BJ (cell line): ENCODE measurements around the gene CNN1. TPM values are rescaled to one million over a fixed set of nuclear protein-coding genes. Genes with fewer than 3 reads are reported as not detected.

ENCODE experiments used
- CTCF ChIA-PET: fragments of 350-600 bp; formaldehyde crosslinking; extraction: SDS; loops from one replicate; lab custom pipeline; 2021; ENCODE audit warnings: antibody characterized with exemption, inconsistent platforms; lab: Yijun Ruan, JAX
- POLR2A ChIA-PET: fragments of 300-600 bp; sonication (Branson Sonifier 250); formaldehyde crosslinking; extraction: SDS; loops from one replicate; lab custom pipeline; 2021; ENCODE audit warnings: antibody characterized with exemption; lab: Charles Lee
- DNase-seq: peaks from one replicate; pipeline ENCODE4 v3.0.0-alpha.2; 2011; ENCODE audit warnings: low read depth
- H3K27me3 ChIP-seq: 2 replicates; pipeline ENCODE4 v1.6.0; 2011; ENCODE audit warnings: low read length; ENCODE audit not compliant: control insufficient read depth, insufficient read depth
- H3K36me3 ChIP-seq: 2 replicates; pipeline ENCODE4 v1.5.1; 2011; ENCODE audit warnings: low read length; ENCODE audit not compliant: control insufficient read depth, insufficient read depth
- H3K4me3 ChIP-seq: 2 replicates; pipeline ENCODE4 v1.5.1; 2011; ENCODE audit warnings: low read depth, mild to moderate bottlenecking, control low read depth, low read length
- CTCF ChIP-seq: IDR thresholded peaks from 2 replicates; pipeline ENCODE4 v1.5.1; 2011; ENCODE audit warnings: low read depth, mild to moderate bottlenecking, control low read depth, inconsistent platforms, low read length, moderate library complexity; ENCODE audit not compliant: insufficient read depth
- polyA plus RNA-seq: library from polyadenylated mRNA; depleted of rRNA; stranded (reverse); fragments of >200 nt; gene quantifications from 2 replicates; pipeline ENCODE4 v1.2.3, GENCODE V29; 2011

Gene CNN1
- polyA plus RNA-seq, 1 experiment = 267 TPM

GRCh38 chr19:11534948-11535347, 3.7 kb upstream of the CNN1 start:
- H3K4me3 ChIP-seq = no peak overlapping the region
- no peak for DNase-seq
- no peak for TF ChIP-seq CTCF
- ChIA-PET POLR2A (no interaction called here), CTCF (interaction anchor here (1.2 kb wide), 2 partner anchors 16 to 33 kb away, joined by 3 read pairs; no protein-coding TSS in a partner anchor)
- no peaks in the 10 kb centered on the region for H3K27me3 ChIP-seq
- H3K36me3 ChIP-seq = no peaks in the 10 kb centered on the region

- CTCF ChIA-PET = interaction anchor here (0.6 to 2.0 kb wide), 11 partner anchors 10 to 629 kb away, joined by 3 to 17 read pairs (median 5); partner anchors contain the start of gene ELOF1
These were observed 2.7 kb upstream of the CNN1 start for GRCh38 chr19:11535792-11536595.

GRCh38 chr19:11539495-11540365, 1.1 kb downstream of the CNN1 start:
- Histone ChIP-seq H3K4me3 (peak overlapping the region; percentile 42), H3K27me3 (no peaks in the 10 kb centered on the region), H3K36me3 (no peaks in the 10 kb centered on the region)
- CTCF ChIA-PET = interaction anchor here (1.0 to 1.6 kb wide), 3 partner anchors 19 to 43 kb away, joined by 3 to 8 read pairs (median 7); partner anchors contain the start of gene ELOF1
- POLR2A ChIA-PET = no interaction called here
- no peak for DNase-seq
- no peak for TF ChIP-seq CTCF

More at GRCh38 chr19:11535792-11536595, 2.7 kb upstream of the CNN1 start:
- Histone ChIP-seq H3K4me3 (peak overlapping the region; percentile 32), H3K27me3 (no peaks in the 10 kb centered on the region), H3K36me3 (no peaks in the 10 kb centered on the region)
- TF ChIP-seq CTCF = peak; percentile 80
- peak; percentile 31 for DNase-seq
- POLR2A ChIA-PET = interaction anchor here (0.8 kb wide), 1 partner anchor 449 kb away, joined by 3 read pairs; no protein-coding TSS in a partner anchor

GRCh38 chr19:11540645-11541044, 2.0 kb downstream of the CNN1 start:
- Histone ChIP-seq H3K4me3 (no peak overlapping the region), H3K27me3 (no peaks in the 10 kb centered on the region), H3K36me3 (no peaks in the 10 kb centered on the region)
- ChIA-PET CTCF (no interaction called here), POLR2A (no interaction called here)
- DNase-seq = no peak
- TF ChIP-seq CTCF = no peak

GRCh38 chr19:11541238-11541637, 2.6 kb downstream of the CNN1 start:
- no peaks in the 10 kb centered on the region for H3K36me3 ChIP-seq
- ChIA-PET POLR2A (no interaction called here), CTCF (no interaction called here)
- no peaks in the 10 kb centered on the region for H3K27me3 ChIP-seq
- H3K4me3 ChIP-seq = no peak overlapping the region
- no peak for TF ChIP-seq CTCF
- DNase-seq = no peak
